Measurements from ENCODE around the gene PKNOX2.

Gene PKNOX2

GRCh38 chr11:125416981-125417935 lies 252.7 kb downstream of the PKNOX2 start:
- peaks cover 5% of the 10 kb centered on the region for H3K27me3 ChIP-seq (ENCODE audit: control insufficient read depth, insufficient read depth, low read length)
- H3K36me3 ChIP-seq (ENCODE audit: insufficient read depth, low read length), result no peaks in the 10 kb centered on the region
- H3K9me3 ChIP-seq (replicated peaks; ENCODE audit: low read length), result no peaks in the 10 kb centered on the region
- H3K4me2 ChIP-seq (ENCODE audit: low read length), result no peak overlapping the region
- no peaks in the 10 kb centered on the region for H3K4me1 ChIP-seq (ENCODE audit: control insufficient read depth, insufficient read depth, low read length)
- H3K9ac ChIP-seq (ENCODE audit: low read depth, low read length), result no peak overlapping the region
- H3K4me3 ChIP-seq (ENCODE audit: low read length), result no peak overlapping the region

DNA sequence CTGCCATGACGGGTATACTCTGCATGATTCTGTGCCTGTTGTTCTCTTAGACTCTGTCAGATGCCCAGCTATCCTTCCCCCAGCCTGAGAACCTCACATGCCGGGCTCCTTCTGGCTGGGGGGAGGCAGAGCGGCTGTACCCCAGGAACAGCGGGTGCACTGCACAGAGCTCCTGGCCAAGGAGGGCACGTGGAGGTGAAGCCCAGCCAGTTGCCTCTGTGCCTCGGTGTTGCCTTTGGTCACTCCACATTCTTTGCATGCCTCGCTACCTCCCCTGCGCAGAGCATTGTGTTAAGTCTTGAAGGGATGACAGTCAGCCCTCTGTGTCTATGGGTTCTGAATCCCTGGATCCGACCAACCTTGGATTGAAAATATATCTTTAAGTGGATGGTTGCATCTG lies 253.8 kb downstream of the PKNOX2 start:
- Histone ChIP-seq H3K36me3 (ENCODE audit: insufficient read depth, low read length) (no peaks in the 10 kb centered on the region), H3K4me2 (ENCODE audit: low read length) (no peak overlapping the region), H3K9ac (ENCODE audit: low read depth, low read length) (no peak overlapping the region), H3K4me3 (ENCODE audit: low read length) (no peak overlapping the region), H3K4me1 (ENCODE audit: control insufficient read depth, insufficient read depth, low read length) (no peaks in the 10 kb centered on the region), H3K27me3 (ENCODE audit: control insufficient read depth, insufficient read depth, low read length) (peaks cover 5% of the 10 kb centered on the region), H3K9me3 (replicated peaks; ENCODE audit: low read length) (no peaks in the 10 kb centered on the region)

DNA sequence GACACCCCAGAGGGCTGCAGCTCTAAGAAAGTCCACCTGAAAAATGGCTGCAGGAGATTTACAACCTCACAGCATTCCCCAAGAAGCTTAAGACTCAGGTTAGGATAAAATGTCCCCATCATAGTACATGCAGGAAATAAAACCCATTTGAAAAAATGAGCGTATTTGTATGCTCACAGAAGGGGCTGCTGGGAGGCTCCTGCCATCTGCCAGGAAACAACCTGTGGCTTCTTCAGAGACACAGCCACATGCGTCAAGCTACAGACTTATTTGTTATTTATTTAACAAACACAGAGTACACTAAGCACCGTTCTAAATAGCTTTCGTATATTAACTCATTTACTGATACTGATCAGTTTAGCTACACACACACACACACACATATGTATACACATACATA lies 258.1 kb downstream of the PKNOX2 start:
- Histone ChIP-seq H3K4me3 (ENCODE audit: low read length) (no peak overlapping the region), H3K27me3 (ENCODE audit: control insufficient read depth, insufficient read depth, low read length) (peaks cover 1% of the 10 kb centered on the region), H3K9ac (ENCODE audit: low read depth, low read length) (no peak overlapping the region), H3K4me1 (ENCODE audit: control insufficient read depth, insufficient read depth, low read length) (no peaks in the 10 kb centered on the region), H3K4me2 (ENCODE audit: low read length) (no peak overlapping the region), H3K36me3 (ENCODE audit: insufficient read depth, low read length) (no peaks in the 10 kb centered on the region), H3K9me3 (replicated peaks; ENCODE audit: low read length) (no peaks in the 10 kb centered on the region)

GRCh38 chr11:125423247-125423849 lies 258.8 kb downstream of the PKNOX2 start:
- Histone ChIP-seq H3K4me1 (ENCODE audit: control insufficient read depth, insufficient read depth, low read length) (no peaks in the 10 kb centered on the region), H3K27me3 (ENCODE audit: control insufficient read depth, insufficient read depth, low read length) (peaks cover 3% of the 10 kb centered on the region), H3K4me3 (ENCODE audit: low read length) (no peak overlapping the region), H3K4me2 (ENCODE audit: low read length) (no peak overlapping the region), H3K36me3 (ENCODE audit: insufficient read depth, low read length) (no peaks in the 10 kb centered on the region), H3K9ac (ENCODE audit: low read depth, low read length) (no peak overlapping the region), H3K9me3 (replicated peaks; ENCODE audit: low read length) (no peaks in the 10 kb centered on the region)

GRCh38 chr11:125425601-125426000 lies 261.1 kb downstream of the PKNOX2 start:
- no peak overlapping the region for H3K9ac ChIP-seq (ENCODE audit: low read depth, low read length)
- H3K27me3 ChIP-seq (ENCODE audit: control insufficient read depth, insufficient read depth, low read length), result peaks cover 3% of the 10 kb centered on the region
- H3K4me1 ChIP-seq (ENCODE audit: control insufficient read depth, insufficient read depth, low read length), result no peaks in the 10 kb centered on the region
- H3K4me2 ChIP-seq (ENCODE audit: low read length), result no peak overlapping the region
- no peak overlapping the region for H3K4me3 ChIP-seq (ENCODE audit: low read length)
- no peaks in the 10 kb centered on the region for H3K36me3 ChIP-seq (ENCODE audit: insufficient read depth, low read length)
- no peaks in the 10 kb centered on the region for H3K9me3 ChIP-seq (replicated peaks; ENCODE audit: low read length)

- no peaks in the 10 kb centered on the region for H3K4me1 ChIP-seq (ENCODE audit: control insufficient read depth, insufficient read depth, low read length)
- H3K9ac ChIP-seq (ENCODE audit: low read depth, low read length), result no peak overlapping the region
- H3K4me2 ChIP-seq (ENCODE audit: low read length), result no peak overlapping the region
- H3K27me3 ChIP-seq (ENCODE audit: control insufficient read depth, insufficient read depth, low read length), result peaks cover 3% of the 10 kb centered on the region
- no peak overlapping the region for H3K4me3 ChIP-seq (ENCODE audit: low read length)
- H3K36me3 ChIP-seq (ENCODE audit: insufficient read depth, low read length), result no peaks in the 10 kb centered on the region
- H3K9me3 ChIP-seq (replicated peaks; ENCODE audit: low read length), result no peaks in the 10 kb centered on the region
These were observed 262.4 kb downstream of the PKNOX2 start for GRCh38 chr11:125426818-125427528.

DNA sequence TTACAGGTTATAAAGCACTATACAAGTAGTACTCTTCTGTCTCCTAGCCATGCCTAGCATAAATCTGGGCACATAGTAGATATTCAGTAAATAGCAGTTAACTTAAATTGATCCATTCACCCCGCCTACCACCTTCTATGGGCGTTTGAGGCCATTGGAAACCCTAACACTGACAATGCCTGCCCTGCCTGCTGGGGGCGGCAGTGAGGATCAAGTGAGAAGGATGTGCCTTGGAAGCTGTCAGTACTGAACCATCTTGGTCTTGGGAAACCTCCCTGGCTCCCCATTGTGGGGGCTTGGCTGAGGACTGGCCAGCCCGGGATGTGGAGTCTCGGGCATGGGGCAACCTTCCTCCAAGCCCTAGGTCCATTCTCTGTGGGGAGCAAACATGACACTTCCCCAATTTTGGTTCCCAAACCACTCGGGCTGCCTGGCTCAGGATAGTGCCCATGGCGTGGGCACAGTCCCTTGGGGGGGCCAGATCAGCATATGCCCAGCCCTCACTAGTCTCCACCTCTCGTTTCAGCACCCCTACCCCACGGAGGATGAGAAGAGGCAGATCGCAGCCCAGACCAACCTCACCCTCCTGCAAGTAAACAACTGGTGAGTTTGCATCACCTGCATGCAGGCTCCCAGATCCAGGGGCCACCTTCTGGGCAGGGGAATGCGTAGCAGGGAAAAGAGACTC lies 264.1 kb downstream of the PKNOX2 start:
- H3K4me1 ChIP-seq (ENCODE audit: control insufficient read depth, insufficient read depth, low read length), result no peaks in the 10 kb centered on the region
- no peak overlapping the region for H3K4me2 ChIP-seq (ENCODE audit: low read length)
- H3K36me3 ChIP-seq (ENCODE audit: insufficient read depth, low read length), result no peaks in the 10 kb centered on the region
- no peaks in the 10 kb centered on the region for H3K9me3 ChIP-seq (replicated peaks; ENCODE audit: low read length)
- no peak overlapping the region for H3K4me3 ChIP-seq (ENCODE audit: low read length)
- H3K27me3 ChIP-seq (ENCODE audit: control insufficient read depth, insufficient read depth, low read length), result peaks cover 3% of the 10 kb centered on the region
- no peak overlapping the region for H3K9ac ChIP-seq (ENCODE audit: low read depth, low read length)

DNA sequence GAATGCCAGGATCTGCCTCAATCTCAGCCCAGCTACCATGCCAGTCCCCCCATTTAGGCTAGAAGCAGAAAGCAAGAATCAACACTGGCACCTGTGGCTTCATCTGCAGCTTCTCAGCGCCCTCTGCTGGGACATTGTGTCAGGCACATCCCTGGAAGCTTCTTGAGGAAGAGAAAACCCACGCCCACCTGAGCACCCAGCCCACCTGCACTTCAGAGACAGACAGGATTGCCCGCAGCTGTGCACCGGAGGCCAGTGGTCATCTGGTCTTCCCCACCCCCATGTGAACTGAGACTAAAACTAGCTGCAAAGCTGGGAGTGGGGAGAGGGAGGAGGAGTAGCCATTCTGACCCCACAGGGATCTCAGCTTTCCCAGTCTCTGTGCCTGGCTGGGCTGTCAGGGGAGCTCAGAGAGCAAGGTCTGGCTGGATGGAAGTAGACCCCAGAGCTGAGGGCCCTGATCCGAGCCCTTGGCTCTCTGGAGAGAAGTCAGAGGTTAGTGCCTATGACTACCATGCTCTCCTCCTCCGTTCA lies 264.7 kb downstream of the PKNOX2 start:
- Histone ChIP-seq H3K9ac (ENCODE audit: low read depth, low read length) (no peak overlapping the region), H3K36me3 (ENCODE audit: insufficient read depth, low read length) (no peaks in the 10 kb centered on the region), H3K9me3 (replicated peaks; ENCODE audit: low read length) (no peaks in the 10 kb centered on the region), H3K4me2 (ENCODE audit: low read length) (no peak overlapping the region), H3K4me1 (ENCODE audit: control insufficient read depth, insufficient read depth, low read length) (no peaks in the 10 kb centered on the region), H3K27me3 (ENCODE audit: control insufficient read depth, insufficient read depth, low read length) (peaks cover 3% of the 10 kb centered on the region), H3K4me3 (ENCODE audit: low read length) (no peak overlapping the region)

DNA sequence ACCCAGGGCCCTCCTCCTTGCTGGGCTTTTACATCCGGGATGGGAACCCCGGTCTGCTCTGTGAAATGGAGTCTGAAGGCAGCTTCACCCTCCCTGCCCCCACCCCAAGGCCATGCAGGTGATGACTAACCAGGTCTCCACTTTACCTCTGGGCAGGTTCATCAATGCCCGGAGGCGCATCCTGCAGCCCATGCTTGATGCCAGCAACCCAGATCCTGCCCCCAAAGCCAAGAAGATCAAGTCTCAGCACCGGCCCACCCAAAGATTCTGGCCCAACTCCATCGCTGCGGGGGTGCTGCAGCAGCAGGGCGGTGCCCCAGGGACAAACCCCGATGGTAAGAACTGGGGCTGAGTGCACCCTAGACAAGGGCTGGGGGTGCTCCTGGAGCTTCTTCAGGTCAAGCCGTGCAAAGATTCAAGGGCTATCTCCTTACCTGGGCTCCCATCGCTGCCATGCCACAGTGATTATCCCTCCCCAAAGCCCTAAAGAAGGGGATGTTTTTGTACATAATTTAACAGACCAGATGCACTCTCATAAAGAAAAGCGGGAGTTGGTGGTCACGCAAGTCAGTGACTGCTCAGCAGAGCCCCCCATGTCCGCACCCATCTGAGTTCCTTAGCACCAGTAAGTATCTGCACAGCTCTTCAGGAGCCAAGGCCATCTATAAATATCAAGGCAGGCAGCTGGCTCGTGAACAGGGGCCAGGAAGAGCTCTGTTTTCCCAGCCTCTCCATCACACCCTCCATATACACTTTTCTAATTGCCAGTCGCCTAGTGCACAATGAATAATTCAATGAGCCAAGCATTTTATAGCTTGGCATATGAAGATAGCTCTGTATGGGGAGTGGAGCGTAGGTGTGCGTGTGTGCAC lies 265.5 kb downstream of the PKNOX2 start:
- H3K4me3 ChIP-seq (ENCODE audit: low read length), result no peak overlapping the region
- H3K9ac ChIP-seq (ENCODE audit: low read depth, low read length), result no peak overlapping the region
- H3K27me3 ChIP-seq (ENCODE audit: control insufficient read depth, insufficient read depth, low read length), result peaks cover 3% of the 10 kb centered on the region
- no peaks in the 10 kb centered on the region for H3K9me3 ChIP-seq (replicated peaks; ENCODE audit: low read length)
- H3K4me2 ChIP-seq (ENCODE audit: low read length), result no peak overlapping the region
- H3K36me3 ChIP-seq (ENCODE audit: insufficient read depth, low read length), result no peaks in the 10 kb centered on the region
- no peaks in the 10 kb centered on the region for H3K4me1 ChIP-seq (ENCODE audit: control insufficient read depth, insufficient read depth, low read length)

DNA sequence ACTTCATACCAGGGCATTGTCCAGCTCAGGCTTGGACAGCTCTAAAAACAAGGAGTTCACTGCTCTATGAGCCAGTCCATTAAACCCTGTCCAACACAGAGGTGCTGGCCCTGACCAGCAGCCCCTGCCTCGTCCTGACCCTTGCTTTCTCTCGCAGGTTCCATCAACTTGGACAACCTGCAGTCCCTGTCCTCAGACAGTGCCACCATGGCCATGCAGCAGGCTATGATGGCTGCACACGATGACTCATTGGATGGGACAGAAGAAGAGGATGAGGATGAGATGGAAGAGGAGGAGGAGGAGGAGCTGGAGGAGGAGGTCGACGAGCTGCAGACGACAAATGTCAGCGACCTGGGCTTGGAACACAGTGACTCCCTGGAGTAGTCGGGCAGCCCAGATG lies 266.5 kb downstream of the PKNOX2 start:
- H3K4me1 ChIP-seq (ENCODE audit: control insufficient read depth, insufficient read depth, low read length), result no peaks in the 10 kb centered on the region
- H3K4me3 ChIP-seq (ENCODE audit: low read length), result no peak overlapping the region
- no peak overlapping the region for H3K4me2 ChIP-seq (ENCODE audit: low read length)
- no peak overlapping the region for H3K9ac ChIP-seq (ENCODE audit: low read depth, low read length)
- H3K27me3 ChIP-seq (ENCODE audit: control insufficient read depth, insufficient read depth, low read length), result peaks cover 3% of the 10 kb centered on the region
- no peaks in the 10 kb centered on the region for H3K9me3 ChIP-seq (replicated peaks; ENCODE audit: low read length)
- H3K36me3 ChIP-seq (ENCODE audit: insufficient read depth, low read length), result no peaks in the 10 kb centered on the region

Measured in skeletal muscle satellite cell (primary cell).